HFFc6 (cell line): Measurements from ENCODE around the gene CDK1. TPM values are rescaled to one million over a fixed set of nuclear protein-coding genes. Genes with fewer than 3 reads are reported as not detected.

Experiments used
- DNase-seq: peaks from one replicate; pipeline ENCODE4 v3.0.0-alpha.2; 2018
- H3K27ac Mint-ChIP-seq: 2 replicates; pipeline ENCODE4 v1.8.0; 2020; ENCODE audit warnings: mild to moderate bottlenecking, mixed read lengths
- H3K27me3 Mint-ChIP-seq: 2 replicates; pipeline ENCODE4 v1.8.0; 2021; ENCODE audit warnings: mild to moderate bottlenecking, moderate library complexity, mixed read lengths; ENCODE audit not compliant: insufficient read depth
- H3K36me3 Mint-ChIP-seq: 2 replicates; pipeline ENCODE4 v1.8.0; 2021; ENCODE audit warnings: low read depth, mixed read lengths
- H3K4me1 Mint-ChIP-seq: 2 replicates; pipeline ENCODE4 v1.8.0; 2020; ENCODE audit warnings: low read depth, mixed read lengths
- H3K4me3 Mint-ChIP-seq: 2 replicates; pipeline ENCODE4 v1.8.0; 2020; ENCODE audit warnings: mild to moderate bottlenecking, moderate library complexity, mixed read lengths
- H3K9me3 Mint-ChIP-seq: 2 replicates; pipeline ENCODE4 v1.8.0; 2020; ENCODE audit warnings: mild to moderate bottlenecking, mixed read lengths
- CTCF ChIP-seq: fragments of 200-600 bp; sonication (generic); IDR thresholded peaks from 2 replicates; pipeline ENCODE4 v1.5.0; 2021; ENCODE audit warnings: antibody characterized with exemption, mild to moderate bottlenecking
- total RNA-seq, 6 experiments: library from RNA; stranded (reverse); fragmentation: NEBNext Ultra II Directional; extraction: Animal tissue kit (Norgen Biotek cat#: 25700); gene quantifications; 2 replicates in 1 of 6; 3 replicates in 5 of 6; pipeline ENCODE4 v1.2.3, GENCODE V29; 2021

CDK1 gene
- total RNA-seq, 6 experiments from 2014 or later = 18.3 to 43.0 (median 38.5) TPM

- H3K9me3 Mint-ChIP-seq = no peaks in the 10 kb centered on the region
- H3K36me3 Mint-ChIP-seq = peaks cover 8% of the 10 kb centered on the region; the same call in 1 of the 2 replicates
- H3K27ac Mint-ChIP-seq = peak overlapping the region; percentile 93
- TF ChIP-seq CTCF = no peak
- H3K27me3 Mint-ChIP-seq = peaks cover 2% of the 10 kb centered on the region; the same call in 1 of the 2 replicates
- H3K4me1 Mint-ChIP-seq = peaks cover 34% of the 10 kb centered on the region
- DNase-seq = no peak
- H3K4me3 Mint-ChIP-seq = peak overlapping the region; percentile 98
Observed at GRCh38 chr10:60777696-60778213, 523 bp upstream of the CDK1 start.

GRCh38 chr10:60778971-60779796, 906 bp downstream of the CDK1 start:
- peaks cover 43% of the 10 kb centered on the region for H3K4me1 Mint-ChIP-seq
- H3K9me3 Mint-ChIP-seq = no peaks in the 10 kb centered on the region
- no peak for DNase-seq
- no peak for TF ChIP-seq CTCF
- peaks cover 2% of the 10 kb centered on the region; the same call in 1 of the 2 replicates for H3K27me3 Mint-ChIP-seq
- peaks cover 9% of the 10 kb centered on the region; the same call in 1 of the 2 replicates for H3K36me3 Mint-ChIP-seq
- H3K27ac Mint-ChIP-seq = peak overlapping the region; percentile 93
- H3K4me3 Mint-ChIP-seq = peak overlapping the region; percentile 98

- no peak for DNase-seq
- Mint-ChIP-seq H3K9me3 (no peaks in the 10 kb centered on the region), H3K4me3 (peak overlapping the region; percentile 52), H3K36me3 (peaks cover 21% of the 10 kb centered on the region; the same call in 1 of the 2 replicates), H3K27ac (peak overlapping the region; percentile 61), H3K4me1 (peaks cover 62% of the 10 kb centered on the region), H3K27me3 (peaks cover 2% of the 10 kb centered on the region; the same call in 1 of the 2 replicates)
- TF ChIP-seq CTCF = no peak
Observed at GRCh38 chr10:60781661-60782060, 3.4 kb downstream of the CDK1 start.

GRCh38 chr10:60784641-60785040, 6.4 kb downstream of the CDK1 start:
- peaks cover 29% of the 10 kb centered on the region; the same call in 1 of the 2 replicates for H3K36me3 Mint-ChIP-seq
- no peaks in the 10 kb centered on the region for H3K9me3 Mint-ChIP-seq
- peaks cover 81% of the 10 kb centered on the region for H3K4me1 Mint-ChIP-seq
- DNase-seq = no peak
- no peak overlapping the region for H3K4me3 Mint-ChIP-seq
- TF ChIP-seq CTCF = no peak
- H3K27ac Mint-ChIP-seq = peak overlapping the region; percentile 61
- H3K27me3 Mint-ChIP-seq = no peaks in the 10 kb centered on the region

GRCh38 chr10:60788544-60788943, 10.3 kb downstream of the CDK1 start:
- H3K9me3 Mint-ChIP-seq = no peaks in the 10 kb centered on the region

More at GRCh38 chr10:60788544-60788943, 10.3 kb downstream of the CDK1 start:
- H3K4me3 Mint-ChIP-seq = no peak overlapping the region
- H3K4me1 Mint-ChIP-seq = peaks cover 69% of the 10 kb centered on the region
- peaks cover 26% of the 10 kb centered on the region for H3K36me3 Mint-ChIP-seq
- H3K27ac Mint-ChIP-seq = peak overlapping the region; percentile 40; the same call in 1 of the 2 replicates
- H3K27me3 Mint-ChIP-seq = no peaks in the 10 kb centered on the region; the same call in 1 of the 2 replicates
- TF ChIP-seq CTCF = no peak
- DNase-seq = no peak
